Stimulated activated CD4-positive, alpha-beta T cell treated with anti-CD3 and anti-CD28 coated beads, TNF-alpha, amount 100 ng/mL, for 24 hours (primary cell): ENCODE data around the gene CADM1.

Source experiments
- DNase-seq, 3 experiments: peaks; one replicate each; pipeline ENCODE4 v3.0.0-alpha.2; 2020; ENCODE audit warnings: low read depth in 3 of 3

The CADM1 gene

DNA sequence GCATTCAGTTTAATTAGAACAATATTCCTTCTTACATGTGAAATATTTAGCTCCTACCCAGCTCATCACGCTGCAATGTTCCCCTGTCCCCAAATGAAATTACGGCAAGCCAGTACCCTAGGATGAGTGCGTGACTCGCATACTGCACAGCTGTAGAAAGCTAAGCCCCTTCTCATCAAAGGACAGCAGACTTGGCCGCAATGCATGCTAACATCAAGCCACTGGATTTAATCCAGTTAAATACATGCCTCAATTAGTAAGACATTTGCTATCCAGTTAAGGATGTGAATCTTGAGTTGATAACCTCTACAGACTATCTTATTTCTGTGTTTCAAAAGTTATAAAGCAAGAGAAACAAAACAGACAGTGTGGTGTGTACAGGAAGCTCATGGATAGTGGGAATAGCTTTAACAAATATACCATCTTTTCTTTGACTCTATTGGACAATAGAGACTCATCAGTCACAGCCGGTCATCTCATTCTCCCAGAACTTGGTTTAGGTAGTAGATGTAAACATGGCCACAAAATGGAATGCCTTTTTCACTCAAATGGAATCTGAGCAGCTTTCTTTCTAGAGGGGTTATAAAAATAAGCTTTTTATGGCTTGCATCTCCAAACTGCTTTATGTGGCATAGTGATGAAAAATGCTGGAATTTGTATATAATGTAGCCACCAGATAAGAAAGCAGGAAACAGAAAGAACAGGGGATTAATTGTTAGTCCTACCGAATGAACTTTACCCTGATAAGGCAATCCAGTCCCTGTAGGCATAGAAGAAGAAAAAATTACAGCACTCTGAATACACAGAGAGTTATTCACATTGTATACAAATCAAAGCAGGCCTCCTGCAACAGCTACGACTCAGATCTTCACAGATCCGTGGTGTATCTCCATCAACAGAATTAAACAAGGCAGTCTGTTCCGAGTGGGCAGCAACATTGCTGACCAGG, 224.1 kb downstream of the CADM1 start:
- no peak for DNase-seq

DNA sequence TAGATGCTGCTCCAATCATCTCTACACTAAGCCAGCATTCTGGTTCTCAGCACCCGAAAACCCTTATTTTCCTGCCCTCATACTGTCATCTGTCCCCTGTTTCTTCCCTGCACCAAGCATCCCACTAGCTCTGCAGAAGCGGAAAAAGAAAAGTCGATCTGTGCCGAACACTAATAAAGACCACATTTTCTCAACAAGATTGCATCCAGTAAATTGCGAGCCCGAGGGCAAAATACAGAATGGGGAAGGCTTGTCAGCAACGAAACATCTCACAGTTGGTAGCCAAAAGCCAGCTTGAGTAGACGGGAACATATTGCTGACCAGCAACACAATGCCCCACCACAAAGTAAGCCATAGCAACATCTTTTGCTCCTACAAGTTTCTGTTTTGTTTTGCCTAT, 227.4 kb downstream of the CADM1 start:
- DNase-seq = no peak

- no peak for DNase-seq
Observed at GRCh38 chr11:115276191-115276590, 228.0 kb downstream of the CADM1 start.

GRCh38 chr11:115275045-115275444, 229.2 kb downstream of the CADM1 start:
- no peak for DNase-seq

- no peak for DNase-seq
Observed at GRCh38 chr11:115272925-115273324, 231.3 kb downstream of the CADM1 start.

DNA sequence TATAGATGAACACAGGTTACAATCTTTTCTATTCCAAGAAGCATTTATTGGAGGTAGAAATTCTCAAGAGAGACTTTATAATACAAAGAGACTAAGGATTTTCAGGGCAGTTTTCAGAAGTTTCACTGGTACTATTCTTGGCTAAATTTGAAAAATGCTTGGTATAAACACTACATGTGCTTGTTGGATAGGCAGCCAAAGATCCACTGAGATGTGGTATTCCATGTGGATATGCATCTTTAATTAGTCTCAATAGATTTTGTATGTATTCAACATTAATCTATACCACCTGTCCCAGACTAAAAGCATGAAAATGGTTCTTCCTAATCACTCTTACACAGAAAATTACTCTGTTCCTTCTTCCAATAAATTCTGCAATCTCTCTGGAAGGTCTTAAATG, 232.6 kb downstream of the CADM1 start:
- no peak for DNase-seq

- no peak for DNase-seq
Observed at GRCh38 chr11:115269191-115269950, 234.8 kb downstream of the CADM1 start.

DNA sequence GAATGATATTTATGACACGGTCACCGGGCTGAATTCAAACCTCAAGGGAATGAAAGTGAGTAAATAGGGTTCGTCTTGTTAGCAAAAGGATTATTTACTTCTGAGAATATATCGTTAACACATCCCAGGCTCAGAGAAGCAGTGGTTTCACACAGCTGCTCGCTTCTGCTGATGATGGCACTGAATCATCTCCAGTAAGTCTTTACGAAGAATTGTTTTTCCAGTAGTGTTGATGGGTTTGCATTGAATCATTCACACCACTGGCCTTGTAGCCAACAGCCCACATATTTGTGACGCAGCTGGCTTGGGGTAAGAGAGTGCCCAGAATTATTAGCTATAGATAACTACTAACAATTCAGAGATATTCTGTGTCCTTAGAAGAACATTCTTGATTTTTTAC, 236.3 kb downstream of the CADM1 start:
- no peak for DNase-seq

- DNase-seq = no peak
Observed at GRCh38 chr11:115267238-115267781, 236.9 kb downstream of the CADM1 start.

- DNase-seq = no peak
Observed at GRCh38 chr11:115266066-115266639, 238.1 kb downstream of the CADM1 start.

GRCh38 chr11:115263799-115264656, 240.2 kb downstream of the CADM1 start:
- DNase-seq = no peak

DNA sequence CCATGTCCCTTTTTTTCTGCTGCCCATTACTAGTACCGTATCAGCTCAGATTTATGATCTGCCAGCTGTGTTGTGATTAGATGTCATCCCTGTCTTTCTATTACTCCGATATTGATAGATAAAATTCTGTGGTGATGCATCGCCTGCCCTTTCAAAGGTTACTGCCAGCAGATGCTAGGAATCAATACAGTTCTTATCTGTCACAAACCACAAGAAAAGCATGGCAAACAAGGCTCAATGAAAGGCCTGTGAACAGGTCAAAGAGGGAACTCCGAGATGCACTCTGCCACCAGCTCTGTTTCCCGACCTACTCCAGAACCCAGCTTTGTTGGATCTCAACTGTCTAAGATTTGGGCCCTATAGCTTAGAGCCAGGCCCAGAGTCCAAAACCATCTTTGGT, 246.0 kb downstream of the CADM1 start:
- DNase-seq = no peak

- no peak for DNase-seq
Observed at GRCh38 chr11:115257678-115258077, 246.5 kb downstream of the CADM1 start.

GRCh38 chr11:115257270-115257669, 246.9 kb downstream of the CADM1 start:
- DNase-seq = no peak

- DNase-seq = no peak
Observed at GRCh38 chr11:115256397-115257197, 247.6 kb downstream of the CADM1 start.

DNA sequence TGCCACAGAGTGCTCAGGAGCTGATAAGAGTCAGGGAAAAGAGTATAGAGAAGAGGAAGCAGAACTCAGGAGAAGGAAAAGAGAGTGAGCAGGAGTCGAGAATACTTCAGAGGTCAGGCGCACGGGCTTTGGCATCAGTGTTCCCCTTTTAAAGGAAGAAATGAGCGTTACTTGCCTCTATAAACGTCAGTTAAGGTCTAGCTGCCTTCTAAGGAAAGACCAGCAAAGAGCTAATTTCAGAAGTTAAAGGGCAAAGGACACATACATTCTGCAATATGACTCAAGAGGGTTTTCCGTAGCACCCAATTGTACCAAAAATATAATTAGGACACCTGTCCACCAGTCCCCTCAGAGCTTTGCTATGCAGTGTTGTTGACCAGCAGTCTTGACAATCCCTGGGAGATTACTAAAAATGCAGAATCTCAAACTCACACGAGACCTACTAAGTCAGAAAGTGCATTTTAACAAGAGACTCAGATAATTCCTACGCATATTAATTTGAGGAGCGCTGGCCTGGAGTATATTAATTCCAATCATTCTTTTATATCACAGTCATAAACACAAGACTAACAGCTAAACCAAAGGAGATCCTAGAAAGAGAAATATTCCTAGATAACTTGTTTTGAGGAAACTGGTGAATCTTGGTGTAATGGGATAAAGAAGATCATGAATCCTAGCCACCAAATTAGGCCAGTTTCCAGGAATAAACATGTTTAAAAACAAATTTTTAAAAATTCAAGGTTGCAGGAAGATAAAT, 249.0 kb downstream of the CADM1 start:
- no peak for DNase-seq

DNA sequence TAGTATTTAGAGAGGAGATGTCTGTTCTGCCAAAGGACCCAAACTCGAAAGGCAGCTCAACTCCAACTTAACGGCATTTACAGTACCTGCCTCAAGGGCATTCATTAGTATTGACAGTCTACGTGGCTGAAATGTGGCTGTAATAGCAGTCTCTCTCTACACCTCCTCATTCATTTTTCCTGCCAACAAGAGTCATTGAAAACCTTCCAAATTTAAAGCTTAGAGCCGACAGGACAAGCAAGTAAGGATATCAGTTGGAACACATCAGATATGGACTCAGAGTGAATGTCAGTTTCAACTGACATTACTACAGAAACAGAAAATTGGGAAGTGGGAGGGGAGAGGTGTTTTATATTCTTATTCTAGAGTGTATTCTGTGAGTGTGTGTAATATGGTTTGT, 253.1 kb downstream of the CADM1 start:
- no peak for DNase-seq

DNA sequence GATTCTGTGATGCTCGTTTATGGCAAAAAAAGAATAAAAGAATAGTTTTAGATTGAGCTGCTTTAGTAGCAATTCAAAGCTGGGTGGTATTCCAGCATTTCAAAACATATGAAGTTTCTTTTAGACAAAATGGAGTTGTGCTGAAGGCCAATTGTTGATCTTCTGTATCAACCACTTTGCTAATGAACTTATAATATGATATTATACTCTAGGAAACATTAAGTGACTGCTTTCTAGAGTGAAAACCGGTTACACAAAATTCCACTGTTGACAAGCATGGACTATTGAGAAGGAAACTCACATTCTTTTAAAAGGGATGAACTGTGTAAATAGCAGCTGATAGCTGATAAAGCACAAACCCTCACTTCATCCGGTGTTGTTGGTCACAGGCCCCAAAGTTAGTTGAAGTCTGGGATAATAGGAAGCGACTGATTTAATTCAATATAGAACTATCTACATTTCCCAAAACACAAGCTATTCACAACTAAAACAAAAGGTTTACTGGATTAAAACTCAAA, 255.1 kb downstream of the CADM1 start:
- no peak for DNase-seq

- no peak for DNase-seq
Observed at GRCh38 chr11:115247953-115248352, 256.3 kb downstream of the CADM1 start.
